ENCODE measurements around the gene KRTAP4-12.
"Not testable (repeated sequence)": the region's sequence is repeated elsewhere in the genome, so short reads cannot be mapped to it uniquely, and the experiment has no call there.

The KRTAP4-12 gene

DNA sequence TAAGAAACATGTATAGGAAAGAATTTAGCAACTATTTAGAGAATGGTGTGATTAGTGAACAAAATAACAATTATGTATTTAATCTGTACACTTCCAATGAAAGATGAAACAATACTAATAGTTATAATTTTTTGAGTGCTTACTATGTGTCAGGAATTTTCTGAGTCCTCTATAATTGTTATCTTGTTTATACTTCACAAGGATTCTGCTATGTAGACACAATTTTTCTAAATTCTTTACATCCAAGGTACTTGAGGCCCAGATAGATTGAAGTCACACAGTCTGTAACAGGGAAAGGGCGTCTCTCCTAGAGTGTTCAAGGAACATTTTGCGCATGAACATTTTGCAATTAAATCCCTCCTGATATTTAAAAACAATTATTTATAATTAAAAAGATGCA is 1.1 kb upstream of the KRTAP4-12 start:
- DNase-seq (ENCODE audit: low spot score): no peak

- not testable (repeated sequence) for DNase-seq (ENCODE audit: low spot score)
Measured at GRCh38 chr17:41123292-41123990, 541 bp downstream of the KRTAP4-12 start.

DNA sequence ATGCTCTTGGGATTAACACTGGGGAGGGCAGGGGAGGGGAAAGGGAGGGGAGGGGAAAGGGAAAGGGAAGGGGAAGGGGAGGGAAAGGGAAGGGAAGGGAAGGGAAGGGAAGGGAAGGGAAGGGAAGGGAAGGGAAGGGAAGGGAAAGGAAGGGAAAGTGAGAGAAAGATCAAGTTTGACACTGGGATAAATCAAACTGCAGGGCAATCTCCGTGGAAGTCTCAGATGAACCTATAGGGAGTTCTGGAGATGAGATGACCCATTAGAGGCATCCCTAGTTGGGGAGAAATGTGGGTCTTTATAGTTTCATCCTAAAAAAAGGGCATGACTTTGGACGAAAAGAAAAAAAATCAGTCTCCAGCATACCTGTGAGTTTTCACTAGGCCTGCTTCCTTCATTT is 2.2 kb downstream of the KRTAP4-12 start:
- no peak for DNase-seq (ENCODE audit: low spot score)

DNA sequence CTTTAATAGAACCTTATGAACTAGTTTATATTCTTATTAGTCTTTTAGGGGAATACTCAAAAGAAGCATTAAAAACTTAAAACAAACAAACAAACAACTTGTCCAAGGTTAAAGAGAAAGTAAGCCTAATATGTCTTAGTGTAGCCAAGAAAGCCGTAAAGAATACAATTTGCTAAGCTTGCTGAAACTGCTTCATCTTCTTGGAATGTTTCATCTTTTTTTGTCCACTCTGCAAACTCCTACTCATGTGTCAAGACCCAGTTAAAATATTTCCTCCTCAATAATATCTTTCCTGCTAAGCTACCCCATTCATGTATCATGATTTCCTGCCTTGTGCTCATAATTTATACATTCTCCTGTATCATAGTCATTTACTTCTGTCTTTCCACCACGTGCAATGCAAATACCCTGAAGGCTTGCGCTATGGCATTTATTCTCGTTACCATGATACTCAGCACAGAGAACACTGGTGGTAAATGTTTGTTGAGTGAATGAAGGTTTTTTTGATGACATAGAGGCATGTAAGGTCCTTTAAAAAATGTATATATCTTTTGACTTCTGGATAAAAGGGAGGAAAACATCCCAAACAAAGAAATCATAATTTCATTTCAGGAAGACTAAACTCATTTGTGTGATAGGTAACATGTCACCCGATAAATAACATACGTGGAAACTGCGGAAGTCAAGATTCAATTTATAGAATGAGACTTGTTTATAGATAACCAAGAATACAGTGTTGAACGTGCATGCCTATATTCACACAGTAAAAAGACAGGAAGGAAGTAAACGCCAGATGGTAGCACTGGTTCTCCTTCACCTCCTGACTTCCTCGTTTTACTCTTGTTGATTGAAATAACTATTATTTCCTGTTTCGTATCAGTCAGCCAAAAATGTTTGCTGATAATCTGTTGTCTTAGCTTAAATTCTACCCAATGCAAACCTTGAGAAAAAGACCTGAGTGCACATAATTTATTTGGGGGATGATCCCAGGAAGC is 4.0 kb downstream of the KRTAP4-12 start:
- not testable (repeated sequence) for DNase-seq (ENCODE audit: low spot score)

GRCh38 chr17:41118721-41119120 is 5.3 kb downstream of the KRTAP4-12 start:
- no peak for DNase-seq (ENCODE audit: low spot score)

- not testable (repeated sequence) for DNase-seq (ENCODE audit: low spot score)
Measured at GRCh38 chr17:41117846-41118386, 6.1 kb downstream of the KRTAP4-12 start, which contains the start of gene KRTAP4-11. TSS of gene KRTAP4-11 (minus strand) at chr17:41118373. CDS start at chr17:41118315, 58 bp downstream.

DNA sequence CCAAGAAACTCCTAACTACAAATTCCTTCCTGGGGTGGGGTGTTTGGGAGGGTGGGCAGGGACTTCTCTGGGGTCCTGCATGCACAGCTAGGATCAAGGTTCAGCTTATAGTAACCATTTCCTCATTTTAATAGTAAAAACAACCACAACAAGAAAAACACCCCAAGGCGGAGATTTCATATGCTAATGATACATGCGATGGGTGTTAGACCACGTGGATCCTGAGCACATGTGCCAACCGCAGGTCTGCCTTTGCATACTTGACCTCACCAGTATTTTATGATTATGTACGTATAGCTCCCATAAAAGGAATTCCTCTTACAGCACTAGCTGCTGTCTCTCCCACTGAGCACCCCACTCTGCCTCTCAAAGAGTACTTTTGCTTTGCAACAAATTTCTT is 7.7 kb downstream of the KRTAP4-12 start:
- DNase-seq (ENCODE audit: low spot score): no peak

DNA sequence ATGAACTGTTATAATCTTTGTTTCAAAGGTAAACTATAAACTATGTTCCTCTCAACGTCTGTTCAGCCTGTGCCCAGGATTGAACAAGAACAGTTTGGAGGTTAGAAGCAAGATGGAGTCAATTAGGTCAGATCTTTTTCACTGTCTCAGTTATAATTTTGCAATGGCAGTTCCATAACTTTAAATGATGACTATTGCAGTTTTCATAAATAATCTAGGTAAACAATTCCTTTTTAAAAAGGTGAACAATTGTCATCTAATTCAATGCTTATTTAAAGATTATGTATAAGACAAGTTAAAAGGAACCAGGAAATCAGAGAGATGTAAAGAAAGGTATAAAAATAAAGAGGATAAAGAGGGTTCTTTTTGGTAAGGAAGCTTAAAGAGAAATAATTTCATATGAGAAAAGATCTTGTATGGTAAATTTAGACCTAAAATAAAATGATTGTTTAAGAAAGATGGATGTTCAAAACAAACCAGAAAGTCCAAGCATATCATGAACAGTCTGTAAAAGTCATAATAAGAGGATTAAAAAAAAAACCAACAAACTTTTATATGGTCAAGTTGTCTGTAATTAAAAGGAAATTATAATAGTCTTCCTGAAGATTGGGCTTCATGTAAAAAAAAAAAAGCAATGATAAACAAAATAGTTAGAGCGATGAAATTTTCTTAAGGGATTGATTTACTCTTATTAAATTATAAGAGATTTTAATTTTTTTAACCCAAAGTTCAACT is 12.7 kb downstream of the KRTAP4-12 start:
- no peak for DNase-seq (ENCODE audit: low spot score)

DNA sequence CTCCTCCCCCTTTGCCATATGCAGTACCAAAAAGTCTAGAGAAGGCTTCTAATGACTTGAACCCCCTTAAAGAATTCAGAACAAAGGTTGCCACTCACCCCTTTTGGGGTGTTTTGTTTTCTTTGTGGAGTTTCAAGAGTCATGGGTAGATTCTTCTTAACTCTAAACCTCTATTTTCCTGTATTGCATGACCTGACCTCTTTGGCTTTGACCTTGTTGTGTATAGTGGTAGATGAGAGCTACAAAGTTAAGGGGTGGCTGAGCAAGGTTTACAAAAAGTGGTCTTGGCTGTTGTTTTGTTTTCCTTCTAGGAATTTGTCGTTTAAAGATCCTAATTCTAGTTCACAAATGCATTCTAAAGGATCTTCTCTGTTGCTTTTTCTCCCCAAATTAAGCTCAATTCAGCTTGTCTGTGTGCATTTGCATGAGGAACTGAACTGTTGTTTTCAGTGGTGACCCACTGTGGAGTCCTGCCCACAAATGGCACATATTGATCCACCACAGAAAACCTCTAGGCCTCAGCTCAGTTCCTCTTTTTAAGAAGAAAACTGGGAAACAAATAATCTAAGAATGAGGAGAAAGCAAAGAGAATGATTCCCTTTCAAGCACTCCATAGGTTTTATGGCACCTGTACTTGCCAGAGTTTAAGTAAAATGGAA is 15.1 kb downstream of the KRTAP4-12 start:
- DNase-seq (ENCODE audit: low spot score): not testable (repeated sequence)

DNA sequence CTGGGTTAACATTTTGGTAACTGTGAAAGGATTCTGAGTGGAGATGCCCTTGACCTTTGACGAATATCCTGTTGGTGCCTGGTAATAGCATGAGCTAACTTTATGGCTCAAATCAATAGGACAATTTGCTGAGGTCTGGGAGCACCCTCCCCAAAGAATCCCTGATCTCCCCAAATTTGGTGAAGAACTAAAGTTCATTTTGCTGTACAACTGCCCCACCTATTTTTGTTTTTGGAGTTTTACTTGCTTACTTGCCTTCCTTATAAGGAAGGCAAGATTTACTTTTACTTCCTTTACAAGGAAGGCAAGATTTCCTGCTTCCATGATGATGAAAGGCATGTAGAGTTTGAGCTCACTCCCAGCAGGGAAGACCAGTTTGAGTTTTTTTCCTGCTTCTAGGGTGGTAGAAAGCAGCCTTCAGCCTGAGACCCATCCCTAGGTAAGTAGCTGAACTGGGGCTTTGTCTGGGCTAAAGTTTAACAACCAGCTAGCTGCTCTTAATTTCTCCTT is 16.0 kb downstream of the KRTAP4-12 start:
- no peak for DNase-seq (ENCODE audit: low spot score)

GRCh38 chr17:41105347-41105746 is 18.6 kb downstream of the KRTAP4-12 start, which contains the start of gene KRTAP4-9:
TSS of gene KRTAP4-9 (plus strand) at chr17:41105389. CDS start at chr17:41105389, 0 bp downstream.
- DNase-seq (ENCODE audit: low spot score): not testable (repeated sequence)

DNA sequence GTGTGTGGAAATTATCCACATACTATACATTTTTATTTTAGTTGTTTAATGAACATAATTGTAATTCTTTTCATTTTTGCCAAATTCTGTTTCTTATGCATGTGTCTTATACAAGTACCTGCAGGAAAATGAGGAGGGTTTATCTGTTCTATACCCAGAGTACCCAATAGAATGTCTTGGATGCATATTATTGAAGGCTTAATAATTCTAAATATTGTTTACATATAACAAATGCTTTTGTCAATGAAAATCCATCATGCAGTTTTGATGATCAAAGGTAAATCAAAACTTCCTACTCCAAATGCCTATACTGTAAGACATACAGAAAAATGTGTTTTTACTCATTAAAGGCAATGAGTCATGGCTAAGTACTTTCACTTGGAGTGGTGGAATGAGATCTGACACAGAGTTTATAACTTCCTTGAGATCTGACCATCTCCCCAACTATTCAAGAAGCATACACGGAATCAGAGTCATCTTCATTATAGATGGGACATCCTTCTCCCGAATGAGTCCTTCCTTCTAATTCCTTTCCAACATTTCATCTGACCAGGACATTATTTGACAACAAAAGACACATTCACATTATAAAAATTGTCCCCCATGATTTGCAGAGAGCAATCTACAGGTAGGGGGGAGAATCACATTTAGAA is 19.5 kb downstream of the KRTAP4-12 start:
- not testable (repeated sequence) for DNase-seq (ENCODE audit: low spot score)

GRCh38 chr17:41103896-41104295 is 20.1 kb downstream of the KRTAP4-12 start:
- DNase-seq (ENCODE audit: low spot score): no peak

- no peak for DNase-seq (ENCODE audit: low spot score)
Measured at GRCh38 chr17:41101586-41102259, 22.3 kb downstream of the KRTAP4-12 start, which contains the start of gene KRTAP4-16. TSS of gene KRTAP4-16 (minus strand) at chr17:41102209. CDS start at chr17:41102209, 0 bp downstream.

GRCh38 chr17:41099682-41100480 is 24.1 kb downstream of the KRTAP4-12 start:
- DNase-seq (ENCODE audit: low spot score): not testable (repeated sequence)

GRCh38 chr17:41098481-41098880 is 25.5 kb downstream of the KRTAP4-12 start:
- no peak for DNase-seq (ENCODE audit: low spot score)

- no peak for DNase-seq (ENCODE audit: low spot score)
Measured at GRCh38 chr17:41098042-41098441, 25.9 kb downstream of the KRTAP4-12 start, which contains the start of gene KRTAP4-8. TSS of gene KRTAP4-8 (minus strand) at chr17:41098142. CDS start at chr17:41098084, 58 bp downstream.

DNA sequence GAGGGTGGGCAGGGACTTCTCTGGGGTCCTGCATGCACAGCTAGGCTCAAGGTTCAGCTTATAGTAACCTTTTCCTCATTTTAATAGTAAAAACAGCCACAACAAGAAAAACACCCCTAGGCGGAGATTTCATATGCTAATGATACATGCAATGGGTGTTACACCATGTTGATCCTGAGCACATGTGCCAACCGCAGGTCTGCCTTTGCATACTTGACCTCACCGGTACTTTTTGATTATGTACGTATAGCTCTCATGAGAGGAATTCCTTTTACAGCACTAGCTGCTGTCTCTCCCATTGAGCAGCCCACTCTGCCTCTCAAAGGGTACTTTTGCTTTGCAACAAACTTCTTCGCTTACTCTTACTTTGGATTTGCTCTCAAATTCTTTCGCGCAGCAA is 27.9 kb downstream of the KRTAP4-12 start:
- no peak for DNase-seq (ENCODE audit: low spot score)

Measured in hematopoietic multipotent progenitor cell treated with erythropoietin and hydrocortisone succinate and interleukin-3 and kit ligand, for 17 days (in vitro differentiated cells).